Measurements from ENCODE around the gene ITGA8. TPM values are rescaled to one million over a fixed set of nuclear protein-coding genes. Genes with fewer than 3 reads are reported as not detected.

The ITGA8 gene
- total and polyA plus RNA-seq, 2 of the 4 experiments (the other 2 are of a cell fraction), result under 0.01 to 0.02 TPM

GRCh38 chr10:15723803-15724202, 4.1 kb upstream of the ITGA8 start:
- H2AFZ ChIP-seq (replicated peaks; ENCODE audit: low read length, poor library complexity), result no peak overlapping the region
- ATAC-seq (ENCODE audit: low read depth) (no peak), DNase-seq (no peak)
- dilution Hi-C loops (cut with HindIII; ENCODE audit: low sequenced_read_pairs, unreplicated experiment), result no loop called here
- no peak overlapping the region for H3K23ac ChIP-seq (ENCODE audit: low read depth, low read length)
- CTCF ChIA-PET, result no interaction called here
- in situ Hi-C loops (cut with MboI; ENCODE audit: low sequenced_read_pairs), result loop anchor here (10.0 kb wide), 1 partner anchor 101 kb away; no protein-coding TSS in a partner anchor
- 63% methylated on average over 2 of the region's 4 CpGs; no CpG with 5 or more reads in 1 of the 2 experiments for WGBS, 2 experiments (ENCODE audit: extremely low coverage in 2 of 2, insufficient read length in 1 of 2)
- H3K14ac ChIP-seq (replicated peaks; ENCODE audit: low read depth, low read length), result no peak overlapping the region
- no peak overlapping the region for H2BK20ac ChIP-seq (ENCODE audit: low read depth, low read length)
- H2BK15ac ChIP-seq (ENCODE audit: low read depth, low read length), result no peak overlapping the region
- no peaks in the 10 kb centered on the region for H3K36me3 ChIP-seq (ENCODE audit: control insufficient read depth, insufficient read depth, low read length)
- H2AK9ac ChIP-seq (replicated peaks; ENCODE audit: low read depth, low read length, poor library complexity), result no peak overlapping the region
- no peak overlapping the region for H3K4me2 ChIP-seq (ENCODE audit: low read depth, low read length)
- H3K4me3 ChIP-seq (ENCODE audit: insufficient read depth, low read depth, low read length), result no peak overlapping the region
- no peak overlapping the region for H3K56ac ChIP-seq (ENCODE audit: extremely low read depth, insufficient read depth, low read length)
- no peak overlapping the region for H3K18ac ChIP-seq (ENCODE audit: low read depth, low read length)
- no peak overlapping the region for H4K5ac ChIP-seq (ENCODE audit: low read depth, low read length)
- H3K79me1 ChIP-seq (ENCODE audit: low read depth in 1 of 2, low read length in 2 of 2), result no peaks in the 10 kb centered on the region
- H3K9me1 ChIP-seq (ENCODE audit: insufficient read depth, low read length), result no peaks in the 10 kb centered on the region
- peaks cover 36% of the 10 kb centered on the region for H3K27me3 ChIP-seq (ENCODE audit: control insufficient read depth, insufficient read depth, low read length)
- no peak overlapping the region for H3K9ac ChIP-seq (ENCODE audit: low read depth, low read length)
- no peaks in the 10 kb centered on the region for H3K4me1 ChIP-seq (ENCODE audit: control insufficient read depth, insufficient read depth, low read length)
- H3K4ac ChIP-seq (ENCODE audit: low read depth, low read length), result no peak overlapping the region
- H2BK120ac ChIP-seq (ENCODE audit: low read depth, low read length), result no peak overlapping the region
- no peak overlapping the region for H4K91ac ChIP-seq (ENCODE audit: insufficient read depth, low read depth, low read length)
- H2AK5ac ChIP-seq (ENCODE audit: low read depth, low read length), result no peak overlapping the region
- TF ChIP-seq CHD1 (IDR thresholded peaks at IDR 0.05; ENCODE audit: low read depth, low read length), result no peak
- no peak for TF ChIP-seq RAD21 (IDR thresholded peaks at IDR 0.05; ENCODE audit: low read length)
- TF ChIP-seq RFX5 (IDR thresholded peaks at IDR 0.05; ENCODE audit: low read depth, low read length), result no peak
- no peak for TF ChIP-seq CEBPB (IDR thresholded peaks at IDR 0.05; ENCODE audit: low read depth, low read length)
- POLR2A ChIA-PET (ENCODE audit: unreplicated experiment), result no interaction called here
- intact Hi-C loops (cut with micrococcal nuclease), result loop anchor here (2.0 kb wide), 1 partner anchor 101 kb away; no protein-coding TSS in a partner anchor
- no peak overlapping the region for H3K27ac ChIP-seq (ENCODE audit: insufficient read depth, low read length)
- H3K9me3 ChIP-seq (ENCODE audit: control insufficient read depth, insufficient read depth, low read length), result no peaks in the 10 kb centered on the region
- no peak overlapping the region for H4K8ac ChIP-seq (ENCODE audit: low read depth in 2 of 2, low read length in 2 of 2)
- no peaks in the 10 kb centered on the region for H4K20me1 ChIP-seq (ENCODE audit: insufficient read depth, low read length)
- BruUV-seq (replicated peaks), result no TSS peak
- H2BK5ac ChIP-seq (ENCODE audit: low read depth, low read length, poor library complexity, severe bottlenecking), result no peak overlapping the region
